ENCODE data around the gene EHD4.

EHD4 gene

GRCh38 chr15:41954036-41954435, 18.3 kb downstream of the EHD4 start:
- H3K36me3 ChIP-seq (ENCODE audit: control insufficient read depth in 2 of 2, insufficient read depth in 2 of 2, low read length in 2 of 2), result peaks cover 0 to 11% of the 10 kb centered on the region in 2 donors
- peaks cover 6% of the 10 kb centered on the region for H3K4me1 ChIP-seq (ENCODE audit: control insufficient read depth, insufficient read depth, low read length)
- no peaks in the 10 kb centered on the region for H3K27me3 ChIP-seq (ENCODE audit: control insufficient read depth in 1 of 2, insufficient read depth in 2 of 2, low read length in 2 of 2)
- no peaks in the 10 kb centered on the region for H3K9me3 ChIP-seq (ENCODE audit: control insufficient read depth in 2 of 2, low read length in 2 of 2)
- H3K27ac ChIP-seq (ENCODE audit: low read length), result no peak overlapping the region
- no peak overlapping the region for H3K4me3 ChIP-seq (ENCODE audit: low read length in 2 of 2)
- H3K9ac ChIP-seq (ENCODE audit: low read length in 2 of 2), result no peak overlapping the region

GRCh38 chr15:41952013-41952563, 20.3 kb downstream of the EHD4 start:
- Histone ChIP-seq H3K9me3 (ENCODE audit: control insufficient read depth in 2 of 2, low read length in 2 of 2) (no peaks in the 10 kb centered on the region), H3K4me3 (ENCODE audit: low read length in 2 of 2) (no peak overlapping the region), H3K36me3 (ENCODE audit: control insufficient read depth in 2 of 2, insufficient read depth in 2 of 2, low read length in 2 of 2) (peaks cover 0 to 11% of the 10 kb centered on the region in 2 donors), H3K27ac (ENCODE audit: low read length) (no peak overlapping the region), H3K9ac (ENCODE audit: low read length in 2 of 2) (no peak overlapping the region), H3K27me3 (ENCODE audit: control insufficient read depth in 1 of 2, insufficient read depth in 2 of 2, low read length in 2 of 2) (no peaks in the 10 kb centered on the region), H3K4me1 (ENCODE audit: control insufficient read depth, insufficient read depth, low read length) (peaks cover 6% of the 10 kb centered on the region)

GRCh38 chr15:41951571-41951970, 20.8 kb downstream of the EHD4 start:
- Histone ChIP-seq H3K27me3 (ENCODE audit: control insufficient read depth in 1 of 2, insufficient read depth in 2 of 2, low read length in 2 of 2) (no peaks in the 10 kb centered on the region), H3K9me3 (ENCODE audit: control insufficient read depth in 2 of 2, low read length in 2 of 2) (no peaks in the 10 kb centered on the region), H3K9ac (ENCODE audit: low read length in 2 of 2) (no peak overlapping the region), H3K36me3 (ENCODE audit: control insufficient read depth in 2 of 2, insufficient read depth in 2 of 2, low read length in 2 of 2) (peaks cover 0 to 11% of the 10 kb centered on the region in 2 donors), H3K4me3 (ENCODE audit: low read length in 2 of 2) (no peak overlapping the region), H3K27ac (ENCODE audit: low read length) (no peak overlapping the region), H3K4me1 (ENCODE audit: control insufficient read depth, insufficient read depth, low read length) (peaks cover 6% of the 10 kb centered on the region)

GRCh38 chr15:41950489-41950888, 21.9 kb downstream of the EHD4 start:
- peaks cover 0 to 11% of the 10 kb centered on the region in 2 donors for H3K36me3 ChIP-seq (ENCODE audit: control insufficient read depth in 2 of 2, insufficient read depth in 2 of 2, low read length in 2 of 2)
- H3K27me3 ChIP-seq (ENCODE audit: control insufficient read depth in 1 of 2, insufficient read depth in 2 of 2, low read length in 2 of 2), result no peaks in the 10 kb centered on the region
- no peak overlapping the region for H3K9ac ChIP-seq (ENCODE audit: low read length in 2 of 2)
- H3K4me1 ChIP-seq (ENCODE audit: control insufficient read depth, insufficient read depth, low read length), result peaks cover 6% of the 10 kb centered on the region
- H3K9me3 ChIP-seq (ENCODE audit: control insufficient read depth in 2 of 2, low read length in 2 of 2), result no peaks in the 10 kb centered on the region
- H3K4me3 ChIP-seq (ENCODE audit: low read length in 2 of 2), result no peak overlapping the region
- H3K27ac ChIP-seq (ENCODE audit: low read length), result no peak overlapping the region

GRCh38 chr15:41950127-41950483, 22.3 kb downstream of the EHD4 start:
- Histone ChIP-seq H3K9me3 (ENCODE audit: control insufficient read depth in 2 of 2, low read length in 2 of 2) (no peaks in the 10 kb centered on the region), H3K9ac (ENCODE audit: low read length in 2 of 2) (no peak overlapping the region), H3K4me1 (ENCODE audit: control insufficient read depth, insufficient read depth, low read length) (peaks cover 6% of the 10 kb centered on the region), H3K27ac (ENCODE audit: low read length) (no peak overlapping the region), H3K27me3 (ENCODE audit: control insufficient read depth in 1 of 2, insufficient read depth in 2 of 2, low read length in 2 of 2) (no peaks in the 10 kb centered on the region), H3K4me3 (ENCODE audit: low read length in 2 of 2) (no peak overlapping the region), H3K36me3 (ENCODE audit: control insufficient read depth in 2 of 2, insufficient read depth in 2 of 2, low read length in 2 of 2) (peaks cover 0 to 11% of the 10 kb centered on the region in 2 donors)

- Histone ChIP-seq H3K9ac (ENCODE audit: low read length in 2 of 2) (no peak overlapping the region), H3K36me3 (ENCODE audit: control insufficient read depth in 2 of 2, insufficient read depth in 2 of 2, low read length in 2 of 2) (peaks cover 0 to 11% of the 10 kb centered on the region in 2 donors), H3K4me3 (ENCODE audit: low read length in 2 of 2) (no peak overlapping the region), H3K4me1 (ENCODE audit: control insufficient read depth, insufficient read depth, low read length) (peaks cover 8% of the 10 kb centered on the region), H3K27ac (ENCODE audit: low read length) (no peak overlapping the region), H3K9me3 (ENCODE audit: control insufficient read depth in 2 of 2, low read length in 2 of 2) (no peaks in the 10 kb centered on the region), H3K27me3 (ENCODE audit: control insufficient read depth in 1 of 2, insufficient read depth in 2 of 2, low read length in 2 of 2) (no peaks in the 10 kb centered on the region)
Measured at GRCh38 chr15:41949401-41950126, 22.8 kb downstream of the EHD4 start.

GRCh38 chr15:41948490-41948889, 23.9 kb downstream of the EHD4 start:
- Histone ChIP-seq H3K27me3 (ENCODE audit: control insufficient read depth in 1 of 2, insufficient read depth in 2 of 2, low read length in 2 of 2) (no peaks in the 10 kb centered on the region), H3K36me3 (ENCODE audit: control insufficient read depth in 2 of 2, insufficient read depth in 2 of 2, low read length in 2 of 2) (peaks cover 0 to 9% of the 10 kb centered on the region in 2 donors), H3K4me1 (ENCODE audit: control insufficient read depth, insufficient read depth, low read length) (peaks cover 19% of the 10 kb centered on the region), H3K27ac (ENCODE audit: low read length) (no peak overlapping the region), H3K4me3 (ENCODE audit: low read length in 2 of 2) (no peak overlapping the region), H3K9me3 (ENCODE audit: control insufficient read depth in 2 of 2, low read length in 2 of 2) (no peaks in the 10 kb centered on the region), H3K9ac (ENCODE audit: low read length in 2 of 2) (no peak overlapping the region)

- H3K9ac ChIP-seq (ENCODE audit: low read length in 2 of 2), result no peak overlapping the region
Measured at GRCh38 chr15:41946970-41947369, 25.4 kb downstream of the EHD4 start.

GRCh38 chr15:41945731-41946130, 26.6 kb downstream of the EHD4 start:
- Histone ChIP-seq H3K9ac (ENCODE audit: low read length in 2 of 2) (no peak overlapping the region), H3K9me3 (ENCODE audit: control insufficient read depth in 2 of 2, low read length in 2 of 2) (no peaks in the 10 kb centered on the region), H3K27me3 (ENCODE audit: control insufficient read depth in 1 of 2, insufficient read depth in 2 of 2, low read length in 2 of 2) (no peaks in the 10 kb centered on the region), H3K36me3 (ENCODE audit: control insufficient read depth in 2 of 2, insufficient read depth in 2 of 2, low read length in 2 of 2) (no peaks in the 10 kb centered on the region), H3K4me1 (ENCODE audit: control insufficient read depth, insufficient read depth, low read length) (peaks cover 18% of the 10 kb centered on the region), H3K27ac (ENCODE audit: low read length) (no peak overlapping the region), H3K4me3 (ENCODE audit: low read length in 2 of 2) (no peak overlapping the region)

More at GRCh38 chr15:41946970-41947369, 25.4 kb downstream of the EHD4 start:
- Histone ChIP-seq H3K9me3 (ENCODE audit: control insufficient read depth in 2 of 2, low read length in 2 of 2) (no peaks in the 10 kb centered on the region), H3K4me3 (ENCODE audit: low read length in 2 of 2) (no peak overlapping the region), H3K36me3 (ENCODE audit: control insufficient read depth in 2 of 2, insufficient read depth in 2 of 2, low read length in 2 of 2) (peaks cover 0 to 2% of the 10 kb centered on the region in 2 donors), H3K4me1 (ENCODE audit: control insufficient read depth, insufficient read depth, low read length) (peaks cover 19% of the 10 kb centered on the region), H3K27ac (ENCODE audit: low read length) (no peak overlapping the region), H3K27me3 (ENCODE audit: control insufficient read depth in 1 of 2, insufficient read depth in 2 of 2, low read length in 2 of 2) (no peaks in the 10 kb centered on the region)

- Histone ChIP-seq H3K4me1 (ENCODE audit: control insufficient read depth, insufficient read depth, low read length) (peaks cover 17% of the 10 kb centered on the region), H3K27ac (ENCODE audit: low read length) (no peak overlapping the region), H3K4me3 (ENCODE audit: low read length in 2 of 2) (no peak overlapping the region), H3K9me3 (ENCODE audit: control insufficient read depth in 2 of 2, low read length in 2 of 2) (no peaks in the 10 kb centered on the region), H3K27me3 (ENCODE audit: control insufficient read depth in 1 of 2, insufficient read depth in 2 of 2, low read length in 2 of 2) (no peaks in the 10 kb centered on the region), H3K9ac (ENCODE audit: low read length in 2 of 2) (no peak overlapping the region), H3K36me3 (ENCODE audit: control insufficient read depth in 2 of 2, insufficient read depth in 2 of 2, low read length in 2 of 2) (peaks cover 0 to 3% of the 10 kb centered on the region in 2 donors)
Measured at GRCh38 chr15:41945221-41945620, 27.1 kb downstream of the EHD4 start.

- peak overlapping the region in 1 of 2 donors; percentile 21 for H3K9ac ChIP-seq (ENCODE audit: low read length in 2 of 2)
Measured at GRCh38 chr15:41944313-41944940, 27.9 kb downstream of the EHD4 start.

More at GRCh38 chr15:41944313-41944940, 27.9 kb downstream of the EHD4 start:
- no peaks in the 10 kb centered on the region for H3K9me3 ChIP-seq (ENCODE audit: control insufficient read depth in 2 of 2, low read length in 2 of 2)
- no peaks in the 10 kb centered on the region for H3K27me3 ChIP-seq (ENCODE audit: control insufficient read depth in 1 of 2, insufficient read depth in 2 of 2, low read length in 2 of 2)
- H3K4me3 ChIP-seq (ENCODE audit: low read length in 2 of 2), result peak overlapping the region; percentile 20 to 47
- peaks cover 15% of the 10 kb centered on the region for H3K4me1 ChIP-seq (ENCODE audit: control insufficient read depth, insufficient read depth, low read length)
- peaks cover 0 to 5% of the 10 kb centered on the region in 2 donors for H3K36me3 ChIP-seq (ENCODE audit: control insufficient read depth in 2 of 2, insufficient read depth in 2 of 2, low read length in 2 of 2)
- H3K27ac ChIP-seq (ENCODE audit: low read length), result no peak overlapping the region

Measured in stomach smooth muscle (tissue), 2 donors.